RCC 7860 (cell line): Measurements from ENCODE around the gene MRPL44.
"Not testable (repeated sequence)": the region's sequence is repeated elsewhere in the genome, so short reads cannot be mapped to it uniquely, and the experiment has no call there.

Experiments
- DNase-seq: peaks from one replicate; pipeline ENCODE4 v3.0.0-alpha.2; 2015; ENCODE audit warnings: low spot score
- FAIRE-seq: peaks from 2 replicates; lab custom pipeline; 2012; peaks lifted over from hg19 to GRCh38; lab: Jason Lieb, UNC

Gene MRPL44

GRCh38 chr2:223935459-223936125 is 21.7 kb upstream of the MRPL44 start:
- FAIRE-seq (no peak), DNase-seq (no peak)

GRCh38 chr2:223936862-223937326 is 20.4 kb upstream of the MRPL44 start:
- FAIRE-seq (no peak), DNase-seq (no peak)

DNA sequence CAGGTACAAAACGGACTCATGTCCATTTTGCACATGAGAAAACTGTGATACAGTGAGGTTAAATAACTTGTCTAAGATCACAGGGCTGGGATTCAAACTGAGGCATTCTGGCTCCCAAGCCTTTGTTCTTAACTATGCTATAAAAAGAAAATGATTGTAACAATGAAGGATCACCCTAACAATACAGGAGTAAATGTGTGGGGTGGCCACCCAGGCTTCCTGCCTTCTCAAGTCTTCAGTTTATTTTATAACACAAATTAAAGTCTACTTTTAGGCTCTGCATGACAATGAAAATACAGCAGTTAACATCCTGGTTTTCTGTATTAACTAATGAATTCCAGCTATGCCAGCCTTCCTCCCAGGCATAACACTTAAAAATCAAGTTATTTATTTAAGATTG is 19.7 kb upstream of the MRPL44 start:
- FAIRE-seq (no peak), DNase-seq (no peak)

DNA sequence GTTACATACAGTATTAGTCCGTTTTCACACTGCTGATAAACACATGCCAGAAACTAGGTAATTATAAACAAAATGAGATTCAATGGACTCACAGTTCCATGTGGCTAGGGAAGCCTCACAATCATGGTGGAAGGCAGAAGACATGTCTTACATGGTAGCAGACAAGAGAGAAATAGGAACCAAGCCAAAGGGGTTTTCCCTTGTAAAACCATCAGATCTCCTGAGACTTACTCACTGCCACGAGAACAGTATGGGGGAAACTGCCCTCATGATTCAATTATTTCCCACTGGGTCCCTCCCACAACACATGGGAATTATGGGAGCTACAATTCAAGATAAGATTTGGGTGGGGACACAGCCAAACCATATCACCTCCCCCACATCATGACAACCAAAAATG is 17.8 kb upstream of the MRPL44 start:
- FAIRE-seq: not testable (repeated sequence)
- peak; percentile 49 for DNase-seq

GRCh38 chr2:223941579-223942277 is 15.5 kb upstream of the MRPL44 start:
- DNase-seq: peak; percentile 95
- peak; percentile 91 for FAIRE-seq

- no peak for DNase-seq
- no peak for FAIRE-seq
Observed at GRCh38 chr2:223943135-223943534, 14.1 kb upstream of the MRPL44 start.

DNA sequence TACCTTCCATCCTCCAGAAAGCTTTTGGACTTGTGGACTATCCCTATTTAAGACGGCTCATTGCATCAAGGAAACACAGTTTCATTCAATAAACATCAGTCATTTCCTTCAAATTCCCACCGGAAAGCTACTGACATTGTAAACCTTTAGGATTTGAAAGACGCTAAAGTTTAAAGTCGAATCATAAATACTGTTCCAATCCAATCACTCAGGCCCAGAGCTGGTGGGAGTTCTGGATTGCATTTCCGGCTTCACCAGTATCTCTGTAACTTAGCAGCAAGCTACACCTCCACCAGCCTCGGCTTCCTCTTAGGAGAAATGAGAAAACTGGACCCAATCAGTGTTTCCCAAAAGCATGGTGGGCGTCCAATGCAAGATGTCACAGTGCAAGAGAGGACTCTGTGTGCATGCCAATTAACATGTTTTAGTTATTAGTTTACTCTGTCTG is 13.7 kb upstream of the MRPL44 start:
- FAIRE-seq: peak; percentile 53
- DNase-seq: peak; percentile 68

GRCh38 chr2:223944166-223944702 is 13.0 kb upstream of the MRPL44 start:
- DNase-seq (peak; percentile 31), FAIRE-seq (no peak)

GRCh38 chr2:223944703-223945531 is 12.3 kb upstream of the MRPL44 start, which contains the start of gene WDFY1:
Gene WDFY1, minus strand, starts transcription at chr2:223945335. Its CDS starts 51 bp downstream, at chr2:223945284.
- FAIRE-seq: no peak
- DNase-seq: peak; percentile 72

- FAIRE-seq (no peak), DNase-seq (no peak)
Observed at GRCh38 chr2:223945755-223946154, 11.5 kb upstream of the MRPL44 start.

GRCh38 chr2:223947711-223948205 is 9.5 kb upstream of the MRPL44 start:
- DNase-seq: no peak
- no peak for FAIRE-seq

- DNase-seq (no peak), FAIRE-seq (no peak)
Observed at GRCh38 chr2:223949241-223949840, 7.9 kb upstream of the MRPL44 start.

- FAIRE-seq (no peak), DNase-seq (no peak)
Observed at GRCh38 chr2:223950448-223951347, 6.6 kb upstream of the MRPL44 start.

DNA sequence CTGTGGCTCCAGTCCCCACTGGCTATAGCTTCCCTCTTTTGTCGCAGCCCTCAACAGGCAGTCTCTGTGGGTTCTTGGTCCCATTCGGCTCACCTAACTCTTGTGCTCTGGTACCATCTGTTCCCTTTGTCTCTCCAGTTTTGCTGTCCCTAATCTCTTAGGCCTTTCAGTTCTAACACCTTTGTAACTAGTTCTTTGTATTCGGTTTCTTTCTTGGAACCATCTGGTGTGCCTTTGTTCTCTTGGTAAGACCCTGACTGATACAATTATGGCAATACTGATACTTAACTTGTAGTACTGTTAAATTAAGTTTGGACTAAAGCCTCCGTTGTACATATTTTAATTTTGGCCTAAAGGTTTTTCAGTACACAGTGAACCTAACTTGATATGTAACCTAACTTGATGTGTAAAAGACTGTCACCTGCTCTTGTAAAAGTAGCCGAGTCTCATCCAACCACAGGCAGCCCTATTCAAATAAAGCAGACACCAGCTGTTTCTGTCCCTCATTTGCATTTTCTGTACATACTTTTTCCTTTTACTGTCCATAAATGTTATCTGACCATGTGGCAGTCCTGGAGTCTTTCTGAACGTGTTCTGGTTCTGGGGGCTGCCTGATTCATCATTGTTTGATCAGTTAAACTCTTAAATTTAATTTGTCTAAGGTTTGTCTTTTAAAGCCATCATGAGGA is 4.8 kb upstream of the MRPL44 start:
- FAIRE-seq (no peak), DNase-seq (no peak)

GRCh38 chr2:223954401-223954800 is 2.9 kb upstream of the MRPL44 start:
- FAIRE-seq: no peak
- DNase-seq: peak; percentile 38

- no peak for DNase-seq
- no peak for FAIRE-seq
Observed at GRCh38 chr2:223956300-223956699, 963 bp upstream of the MRPL44 start.

DNA sequence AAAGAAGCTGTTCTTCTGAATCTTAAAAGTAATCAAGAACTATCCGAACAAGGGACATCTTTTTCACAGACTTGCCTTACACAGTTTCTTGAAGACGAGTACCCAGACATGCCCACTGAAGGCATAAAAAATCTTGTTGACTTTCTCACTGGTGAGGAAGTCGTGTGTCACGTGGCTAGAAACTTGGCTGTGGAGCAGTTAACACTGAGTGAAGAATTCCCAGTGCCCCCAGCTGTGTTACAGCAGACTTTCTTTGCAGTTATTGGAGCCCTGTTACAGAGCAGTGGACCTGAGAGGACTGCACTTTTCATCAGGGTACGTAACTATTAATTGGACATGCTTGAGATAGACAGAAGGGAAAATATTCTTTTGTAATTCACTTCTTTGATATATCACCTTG is 2.4 kb downstream of the MRPL44 start:
- no peak for DNase-seq
- FAIRE-seq: no peak

GRCh38 chr2:223967981-223968380 is 10.7 kb downstream of the MRPL44 start:
- DNase-seq: no peak
- FAIRE-seq: no peak

DNA sequence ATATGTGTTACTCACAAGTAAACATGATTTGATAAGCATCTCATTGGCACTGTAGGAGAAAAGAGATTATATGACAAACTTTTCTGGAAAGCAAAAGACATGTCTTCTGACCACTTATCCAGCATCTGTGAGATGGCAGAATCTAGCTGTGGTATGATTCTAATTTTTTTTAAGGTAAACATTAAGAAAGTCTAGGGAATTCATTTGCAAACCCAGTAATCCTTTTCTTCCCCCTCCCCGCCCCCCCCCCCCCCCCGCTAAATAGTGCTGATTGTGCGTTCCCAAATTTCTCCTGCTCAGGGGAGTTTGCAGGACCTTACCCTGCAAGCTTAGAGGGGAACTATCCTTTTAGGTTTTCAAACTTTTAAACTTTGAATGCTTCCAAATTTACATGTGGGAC is 12.1 kb downstream of the MRPL44 start:
- no peak for DNase-seq

More for the DNA sequence above, 12.1 kb downstream of the MRPL44 start:
- no peak for FAIRE-seq
